ENCODE measurements around the gene PRR35. TPM values are rescaled to one million over a fixed set of nuclear protein-coding genes. Genes with fewer than 3 reads are reported as not detected.

The PRR35 gene
- total RNA-seq, 1 donor: under 0.01 TPM

DNA sequence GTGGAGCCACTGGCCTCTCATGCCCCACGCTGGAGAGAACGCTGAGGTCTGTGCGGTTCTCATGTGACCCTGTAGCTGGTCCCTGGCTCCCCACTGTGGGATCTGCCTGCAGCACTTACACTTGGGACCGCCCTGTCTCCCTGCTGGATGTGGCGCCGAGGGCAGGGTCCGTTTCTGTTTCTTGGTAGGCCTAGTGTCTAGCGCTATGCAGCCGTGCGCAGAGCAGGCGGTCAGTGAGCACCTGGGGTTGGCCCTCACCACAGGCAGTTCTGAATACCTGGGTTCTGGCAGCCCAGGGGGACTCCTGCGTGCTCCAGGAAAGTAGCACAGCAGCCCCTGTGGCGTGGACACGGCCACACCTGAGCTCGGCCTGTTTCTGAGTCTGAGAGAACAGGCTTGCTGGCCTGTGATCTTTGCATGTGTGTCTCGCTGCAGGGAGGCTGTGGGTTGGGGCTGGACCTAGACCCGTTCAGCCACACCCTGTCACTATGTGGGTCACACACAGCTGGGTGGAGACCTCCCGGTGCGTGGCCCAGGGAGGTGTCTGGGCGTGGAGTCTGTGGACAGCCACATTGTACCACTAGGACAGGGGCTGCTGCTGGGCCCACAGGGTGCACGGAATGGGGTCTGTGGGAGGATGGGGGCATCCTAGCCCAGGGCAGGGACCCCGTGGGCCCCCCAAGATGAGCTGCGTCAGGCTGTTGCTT lies 29.9 kb upstream of the PRR35 start:
- Histone ChIP-seq H3K4me3 (ENCODE audit: insufficient read depth, low read length) (peak overlapping the region; percentile 86), H3K27me3 (ENCODE audit: insufficient read depth, low read length) (no peaks in the 10 kb centered on the region), H3K27ac (ENCODE audit: low read depth, low read length) (peak overlapping the region; percentile 72), H3K9me3 (ENCODE audit: low read depth, low read length) (no peaks in the 10 kb centered on the region), H3K4me1 (ENCODE audit: insufficient read depth, low read length) (peaks cover 29% of the 10 kb centered on the region), H3K36me3 (ENCODE audit: insufficient read depth, low read length) (peaks cover 3% of the 10 kb centered on the region), H4K20me1 (ENCODE audit: insufficient read depth, low read length) (peaks cover 71% of the 10 kb centered on the region), H3K4me2 (ENCODE audit: insufficient read depth, low read length) (no peak overlapping the region), H2AFZ (ENCODE audit: low read length) (no peak overlapping the region), H3K79me2 (ENCODE audit: insufficient read depth, low read length) (peaks cover 85% of the 10 kb centered on the region)
- DNase-seq (ENCODE audit: insufficient read length, low spot score, missing footprints): peak; percentile 87
- TF ChIP-seq, protein P1, sequence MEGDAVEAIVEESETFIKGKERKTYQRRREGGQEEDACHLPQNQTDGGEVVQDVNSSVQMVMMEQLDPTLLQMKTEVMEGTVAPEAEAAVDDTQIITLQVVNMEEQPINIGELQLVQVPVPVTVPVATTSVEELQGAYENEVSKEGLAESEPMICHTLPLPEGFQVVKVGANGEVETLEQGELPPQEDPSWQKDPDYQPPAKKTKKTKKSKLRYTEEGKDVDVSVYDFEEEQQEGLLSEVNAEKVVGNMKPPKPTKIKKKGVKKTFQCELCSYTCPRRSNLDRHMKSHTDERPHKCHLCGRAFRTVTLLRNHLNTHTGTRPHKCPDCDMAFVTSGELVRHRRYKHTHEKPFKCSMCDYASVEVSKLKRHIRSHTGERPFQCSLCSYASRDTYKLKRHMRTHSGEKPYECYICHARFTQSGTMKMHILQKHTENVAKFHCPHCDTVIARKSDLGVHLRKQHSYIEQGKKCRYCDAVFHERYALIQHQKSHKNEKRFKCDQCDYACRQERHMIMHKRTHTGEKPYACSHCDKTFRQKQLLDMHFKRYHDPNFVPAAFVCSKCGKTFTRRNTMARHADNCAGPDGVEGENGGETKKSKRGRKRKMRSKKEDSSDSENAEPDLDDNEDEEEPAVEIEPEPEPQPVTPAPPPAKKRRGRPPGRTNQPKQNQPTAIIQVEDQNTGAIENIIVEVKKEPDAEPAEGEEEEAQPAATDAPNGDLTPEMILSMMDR (IDR thresholded peaks at IDR 0.05; ENCODE audit: extremely low read depth, low read depth, low read length): no peak

DNA sequence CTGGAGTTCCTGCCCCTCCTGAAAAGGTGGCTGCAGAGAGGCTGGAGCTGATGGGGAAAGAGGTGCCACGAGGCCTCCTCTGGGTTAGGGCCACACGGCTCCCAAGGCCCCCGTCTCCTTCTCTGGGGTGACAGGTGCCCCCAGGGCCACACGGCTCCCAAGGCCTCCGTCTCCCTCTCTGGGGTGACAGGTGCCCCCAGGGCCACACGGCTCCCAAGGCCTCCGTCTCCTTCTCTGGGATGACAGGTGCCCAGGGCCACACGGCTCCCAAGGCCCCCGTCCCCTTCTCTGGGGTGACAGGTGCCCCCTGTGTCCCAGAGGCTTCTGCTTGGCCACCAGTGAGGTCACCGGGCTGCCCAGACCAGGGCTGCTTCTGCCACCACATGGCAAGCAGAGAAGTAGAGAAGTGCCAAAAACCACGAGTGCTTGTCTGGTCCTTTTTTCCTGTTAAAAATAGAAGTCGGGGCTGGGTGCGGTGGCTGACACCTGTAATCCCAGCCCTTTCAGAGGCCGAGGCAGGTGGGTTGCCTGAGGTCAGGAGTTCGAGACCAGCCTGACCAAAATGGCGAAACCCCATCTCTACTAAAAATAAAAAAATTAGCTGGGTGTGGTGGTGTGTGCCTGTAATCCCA lies 28.6 kb upstream of the PRR35 start:
- DNase-seq (ENCODE audit: insufficient read length, low spot score, missing footprints): no peak
- peaks cover 89% of the 10 kb centered on the region for H3K79me2 ChIP-seq (ENCODE audit: insufficient read depth, low read length)
- H3K36me3 ChIP-seq (ENCODE audit: insufficient read depth, low read length): peaks cover 3% of the 10 kb centered on the region
- H3K27me3 ChIP-seq (ENCODE audit: insufficient read depth, low read length): no peaks in the 10 kb centered on the region
- H3K27ac ChIP-seq (ENCODE audit: low read depth, low read length): no peak overlapping the region
- TF ChIP-seq, protein P1 (IDR thresholded peaks at IDR 0.05; ENCODE audit: extremely low read depth, low read depth, low read length): no peak
- peaks cover 68% of the 10 kb centered on the region for H4K20me1 ChIP-seq (ENCODE audit: insufficient read depth, low read length)
- H3K4me3 ChIP-seq (ENCODE audit: insufficient read depth, low read length): no peak overlapping the region
- peaks cover 23% of the 10 kb centered on the region for H3K4me1 ChIP-seq (ENCODE audit: insufficient read depth, low read length)
- no peak overlapping the region for H2AFZ ChIP-seq (ENCODE audit: low read length)
- no peaks in the 10 kb centered on the region for H3K9me3 ChIP-seq (ENCODE audit: low read depth, low read length)
- no peak overlapping the region for H3K4me2 ChIP-seq (ENCODE audit: insufficient read depth, low read length)

DNA sequence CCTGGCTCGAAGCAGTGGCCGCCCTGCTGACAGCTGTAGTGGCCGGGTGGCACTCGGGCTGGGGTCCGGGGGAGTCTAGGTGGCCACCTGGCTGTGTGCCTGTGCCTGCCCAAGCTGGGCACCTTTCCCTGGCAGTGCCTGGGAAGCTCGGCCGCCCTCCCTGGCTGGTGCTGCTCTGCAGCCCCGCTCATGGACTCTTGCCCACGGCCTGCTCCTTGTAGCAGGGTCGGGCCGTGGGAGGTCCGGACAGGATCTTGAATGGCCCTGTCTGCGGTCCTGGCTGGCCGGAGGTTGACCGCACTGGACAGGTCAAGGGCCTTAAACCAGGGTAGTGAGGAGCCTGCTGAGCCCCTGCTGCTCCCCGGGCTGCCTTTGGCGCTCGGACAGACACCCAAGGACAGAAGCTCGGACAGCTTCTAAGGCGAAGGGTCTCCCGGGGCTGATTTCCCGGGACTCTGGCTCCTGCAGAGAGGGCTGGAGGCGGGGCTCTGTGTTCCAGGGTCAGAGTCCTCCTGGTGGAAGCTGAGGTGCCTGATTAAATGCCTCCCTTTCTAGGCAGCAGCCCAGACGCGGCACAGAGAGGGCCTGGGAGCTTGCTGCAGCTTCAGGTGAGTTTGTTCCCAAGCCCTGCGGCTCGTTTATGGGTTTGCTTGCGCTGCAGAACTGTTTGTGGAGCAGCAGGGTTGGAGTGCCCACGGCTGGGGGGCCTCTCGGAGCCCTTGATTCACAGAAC lies 26.6 kb upstream of the PRR35 start:
- H3K4me3 ChIP-seq (ENCODE audit: insufficient read depth, low read length): no peak overlapping the region
- H3K36me3 ChIP-seq (ENCODE audit: insufficient read depth, low read length): peaks cover 8% of the 10 kb centered on the region
- no peak overlapping the region for H2AFZ ChIP-seq (ENCODE audit: low read length)
- H3K4me1 ChIP-seq (ENCODE audit: insufficient read depth, low read length): peaks cover 21% of the 10 kb centered on the region
- peaks cover 98% of the 10 kb centered on the region for H3K79me2 ChIP-seq (ENCODE audit: insufficient read depth, low read length)
- TF ChIP-seq, protein P1 (IDR thresholded peaks at IDR 0.05; ENCODE audit: extremely low read depth, low read depth, low read length): no peak
- no peak overlapping the region for H3K4me2 ChIP-seq (ENCODE audit: insufficient read depth, low read length)
- no peaks in the 10 kb centered on the region for H3K27me3 ChIP-seq (ENCODE audit: insufficient read depth, low read length)
- no peak for DNase-seq (ENCODE audit: insufficient read length, low spot score, missing footprints)
- no peaks in the 10 kb centered on the region for H3K9me3 ChIP-seq (ENCODE audit: low read depth, low read length)
- H4K20me1 ChIP-seq (ENCODE audit: insufficient read depth, low read length): peaks cover 72% of the 10 kb centered on the region
- no peak overlapping the region for H3K27ac ChIP-seq (ENCODE audit: low read depth, low read length)

DNA sequence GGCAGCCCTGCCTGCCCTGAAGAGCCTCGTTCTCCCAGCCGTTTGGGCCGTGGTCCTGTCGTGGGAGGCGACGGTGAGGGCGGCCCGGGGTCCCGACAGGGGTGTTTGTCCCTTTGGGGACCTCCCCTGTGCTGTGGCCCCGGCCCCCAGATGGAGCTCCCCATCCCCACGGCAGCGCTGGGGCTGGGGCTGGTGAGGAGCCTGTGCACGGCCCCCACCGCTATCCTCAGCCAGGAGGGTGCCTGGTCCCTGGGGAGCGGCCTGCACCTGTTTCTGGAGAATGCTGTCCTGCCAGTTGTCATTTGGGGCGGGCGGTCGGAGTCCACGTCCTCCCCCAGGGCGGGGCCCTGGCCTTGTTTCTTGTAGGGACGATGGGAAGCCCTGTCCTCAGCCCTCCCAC lies 26.1 kb upstream of the PRR35 start:
- Histone ChIP-seq H3K4me2 (ENCODE audit: insufficient read depth, low read length) (no peak overlapping the region), H3K36me3 (ENCODE audit: insufficient read depth, low read length) (peaks cover 8% of the 10 kb centered on the region), H3K27ac (ENCODE audit: low read depth, low read length) (no peak overlapping the region), H2AFZ (ENCODE audit: low read length) (no peak overlapping the region), H3K27me3 (ENCODE audit: insufficient read depth, low read length) (no peaks in the 10 kb centered on the region), H3K4me3 (ENCODE audit: insufficient read depth, low read length) (no peak overlapping the region), H4K20me1 (ENCODE audit: insufficient read depth, low read length) (peaks cover 68% of the 10 kb centered on the region), H3K4me1 (ENCODE audit: insufficient read depth, low read length) (peaks cover 16% of the 10 kb centered on the region), H3K79me2 (ENCODE audit: insufficient read depth, low read length) (peaks cover 98% of the 10 kb centered on the region), H3K9me3 (ENCODE audit: low read depth, low read length) (no peaks in the 10 kb centered on the region)
- DNase-seq (ENCODE audit: insufficient read length, low spot score, missing footprints): no peak
- TF ChIP-seq, protein P1 (IDR thresholded peaks at IDR 0.05; ENCODE audit: extremely low read depth, low read depth, low read length): no peak

All from osteoblast (primary cell).